ENCODE measurements around the gene PSTPIP2.
A peak's percentile ranks its signal among the peaks of the same experiment; 100 is the strongest.

The PSTPIP2 gene

DNA sequence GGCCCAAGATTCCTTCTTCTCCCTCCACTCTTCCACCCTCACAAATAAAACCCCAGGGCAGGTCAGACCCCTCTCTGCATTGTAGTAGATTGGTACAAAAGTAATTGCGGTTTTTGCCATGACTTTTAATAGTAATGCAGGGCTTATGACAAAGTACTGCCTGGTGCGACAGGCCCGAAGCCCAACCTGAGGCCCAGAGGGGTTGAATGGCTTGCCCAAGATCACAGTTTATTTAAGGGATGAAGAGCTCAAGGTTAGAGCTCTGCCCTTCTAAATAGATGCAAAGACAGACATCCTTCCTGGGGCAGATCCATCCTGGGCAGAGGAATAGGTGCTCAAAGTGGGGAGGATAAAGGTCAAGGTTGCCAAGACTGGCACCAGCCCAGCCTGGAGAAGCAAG is 899 bp upstream of the PSTPIP2 start:
- Histone ChIP-seq H3K36me3 (ENCODE audit: insufficient read depth, low read length) (no peaks in the 10 kb centered on the region), H3K79me2 (ENCODE audit: insufficient read depth, low read length) (no peaks in the 10 kb centered on the region), H3K9me2 (replicated peaks; ENCODE audit: low read depth, low read length) (no peaks in the 10 kb centered on the region), H4K20me1 (ENCODE audit: insufficient read depth, low read length, poor library complexity, severe bottlenecking) (no peaks in the 10 kb centered on the region), H3F3A (ENCODE audit: low read depth) (no peaks in the 10 kb centered on the region), H3K4me3 (ENCODE audit: low read length, poor library complexity, severe bottlenecking) (no peak overlapping the region), H3K4me1 (ENCODE audit: insufficient read depth, low read length, poor library complexity, severe bottlenecking) (peaks cover 7% of the 10 kb centered on the region), H3K27me3 (ENCODE audit: insufficient read depth, low read length, poor library complexity, severe bottlenecking) (no peaks in the 10 kb centered on the region), H3K9me3 (ENCODE audit: insufficient read depth, low read depth, low read length) (no peaks in the 10 kb centered on the region), H3K9ac (ENCODE audit: low read depth, low read length, poor library complexity, severe bottlenecking) (no peak overlapping the region), H2AFZ (ENCODE audit: low read length) (no peak overlapping the region), H3K4me2 (ENCODE audit: low read depth, low read length, poor library complexity, severe bottlenecking) (no peak overlapping the region)
- TF ChIP-seq CTCF (conservative IDR thresholded peaks at IDR 0.05; ENCODE audit: low read length) (no peak), EZH2phosphoT487 (IDR thresholded peaks at IDR 0.05; ENCODE audit: borderline replicate concordance) (no peak)

DNA sequence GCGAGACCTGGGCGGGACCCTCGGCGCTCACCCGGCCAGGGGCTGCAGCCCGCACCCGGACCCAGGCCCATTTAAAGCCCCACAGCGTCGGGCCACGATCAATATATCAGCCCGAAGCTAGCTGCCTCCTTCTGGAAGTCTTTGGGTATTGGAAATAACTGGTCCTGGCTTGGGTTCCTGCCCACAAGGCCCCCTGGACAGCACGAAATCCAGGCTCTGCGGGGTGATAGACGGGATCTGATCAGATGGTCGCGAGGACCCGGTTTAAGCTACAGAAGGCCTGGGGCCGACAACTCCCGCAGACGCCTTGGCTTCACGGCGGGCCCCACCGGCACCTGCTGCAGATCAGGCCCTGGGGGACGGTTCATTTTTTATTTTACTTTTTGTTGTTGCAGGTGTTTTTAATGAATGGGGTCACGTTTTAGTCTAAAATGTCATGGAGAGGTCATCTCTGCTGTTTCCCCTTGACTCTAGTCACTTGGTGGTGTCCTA is 362 bp upstream of the PSTPIP2 start:
- no peak overlapping the region for H3K9ac ChIP-seq (ENCODE audit: low read depth, low read length, poor library complexity, severe bottlenecking)
- TF ChIP-seq CTCF (conservative IDR thresholded peaks at IDR 0.05; ENCODE audit: low read length) (no peak), EZH2phosphoT487 (IDR thresholded peaks at IDR 0.05; ENCODE audit: borderline replicate concordance) (no peak)
- H3K27me3 ChIP-seq (ENCODE audit: insufficient read depth, low read length, poor library complexity, severe bottlenecking) = no peaks in the 10 kb centered on the region
- H3K4me2 ChIP-seq (ENCODE audit: low read depth, low read length, poor library complexity, severe bottlenecking) = peak overlapping the region; percentile 68
- no peaks in the 10 kb centered on the region for H3K9me2 ChIP-seq (replicated peaks; ENCODE audit: low read depth, low read length)
- no peaks in the 10 kb centered on the region for H4K20me1 ChIP-seq (ENCODE audit: insufficient read depth, low read length, poor library complexity, severe bottlenecking)
- H3K4me1 ChIP-seq (ENCODE audit: insufficient read depth, low read length, poor library complexity, severe bottlenecking) = peaks cover 7% of the 10 kb centered on the region
- no peaks in the 10 kb centered on the region for H3K9me3 ChIP-seq (ENCODE audit: insufficient read depth, low read depth, low read length)
- H3K4me3 ChIP-seq (ENCODE audit: low read length, poor library complexity, severe bottlenecking) = peak overlapping the region; percentile 69
- no peaks in the 10 kb centered on the region for H3K36me3 ChIP-seq (ENCODE audit: insufficient read depth, low read length)
- H3K79me2 ChIP-seq (ENCODE audit: insufficient read depth, low read length) = no peaks in the 10 kb centered on the region
- H2AFZ ChIP-seq (ENCODE audit: low read length) = no peak overlapping the region
- H3F3A ChIP-seq (ENCODE audit: low read depth) = no peaks in the 10 kb centered on the region

- H3F3A ChIP-seq (ENCODE audit: low read depth) = no peaks in the 10 kb centered on the region
- TF ChIP-seq EZH2phosphoT487 (IDR thresholded peaks at IDR 0.05; ENCODE audit: borderline replicate concordance) (no peak), CTCF (conservative IDR thresholded peaks at IDR 0.05; ENCODE audit: low read length) (no peak)
- H3K4me1 ChIP-seq (ENCODE audit: insufficient read depth, low read length, poor library complexity, severe bottlenecking) = peaks cover 7% of the 10 kb centered on the region
- H3K36me3 ChIP-seq (ENCODE audit: insufficient read depth, low read length) = no peaks in the 10 kb centered on the region
- no peaks in the 10 kb centered on the region for H3K27me3 ChIP-seq (ENCODE audit: insufficient read depth, low read length, poor library complexity, severe bottlenecking)
- H3K4me3 ChIP-seq (ENCODE audit: low read length, poor library complexity, severe bottlenecking) = peak overlapping the region; percentile 69
- no peaks in the 10 kb centered on the region for H4K20me1 ChIP-seq (ENCODE audit: insufficient read depth, low read length, poor library complexity, severe bottlenecking)
- H3K9me3 ChIP-seq (ENCODE audit: insufficient read depth, low read depth, low read length) = no peaks in the 10 kb centered on the region
- no peak overlapping the region for H2AFZ ChIP-seq (ENCODE audit: low read length)
- H3K4me2 ChIP-seq (ENCODE audit: low read depth, low read length, poor library complexity, severe bottlenecking) = peak overlapping the region; percentile 68
- H3K9me2 ChIP-seq (replicated peaks; ENCODE audit: low read depth, low read length) = no peaks in the 10 kb centered on the region
- no peaks in the 10 kb centered on the region for H3K79me2 ChIP-seq (ENCODE audit: insufficient read depth, low read length)
- H3K9ac ChIP-seq (ENCODE audit: low read depth, low read length, poor library complexity, severe bottlenecking) = peak overlapping the region; percentile 65
Measured at GRCh38 chr18:46070815-46071652, 1.0 kb downstream of the PSTPIP2 start.
